Panc1 (cell line): ENCODE results near the gene MAGI1.

Experiments
- CTCF ChIP-seq: fragments of 450-650 bp; IDR thresholded peaks from 2 replicates; pipeline ENCODE4 v1.5.1; 2017; ENCODE audit warnings: mild to moderate bottlenecking
- POLR2AphosphoS5 ChIP-seq: IDR thresholded peaks from 2 replicates; pipeline ENCODE4 v1.6.1; 2012; ENCODE audit warnings: mild to moderate bottlenecking, low read depth, low read length, moderate library complexity
- REST ChIP-seq, 2 experiments: IDR thresholded peaks; 2 replicates each; pipeline ENCODE4 v1.6.1; 2011 to 2012; ENCODE audit warnings: low read depth in 2 of 2, control low read depth in 1 of 2, low read length in 1 of 2, mild to moderate bottlenecking in 1 of 2, moderate library complexity in 1 of 2; ENCODE audit not compliant: insufficient read depth in 1 of 2
- SIN3A ChIP-seq: IDR thresholded peaks from 2 replicates; pipeline ENCODE4 v1.6.1; 2012; ENCODE audit warnings: low read depth, mild to moderate bottlenecking, low read length, moderate library complexity, borderline replicate concordance; ENCODE audit not compliant: insufficient read depth

- TF ChIP-seq CTCF (no peak), POLR2AphosphoS5 (no peak), SIN3A (no peak), REST (IDR thresholded peaks at IDR 0.05; ENCODE audit: insufficient read depth in 1 of 2, low read depth in 2 of 2, low read length in 1 of 2) (no peak)
Observed at GRCh38 chr3:65671004-65671403, 367.7 kb downstream of the MAGI1 start.
